Urinary bladder (tissue), 4 donors: Measurements from ENCODE around the gene TMEM132E. TPM values are rescaled to one million over a fixed set of nuclear protein-coding genes. Genes with fewer than 3 reads are reported as not detected.

Experiments used
- DNase-seq: peaks from one replicate; pipeline ENCODE4 v3.0.0-alpha.2; 2015; ENCODE audit errors: extremely low spot score
- H3K27ac ChIP-seq: one replicate; pipeline ENCODE4 v1.5.1; 2013; ENCODE audit warnings: low read depth, mild to moderate bottlenecking, moderate library complexity
- H3K36me3 ChIP-seq: one replicate; pipeline ENCODE4 v1.6.1; 2013; ENCODE audit warnings: mild to moderate bottlenecking, moderate library complexity; ENCODE audit not compliant: insufficient read depth
- H3K4me1 ChIP-seq: one replicate; pipeline ENCODE4 v1.6.1; 2013; ENCODE audit warnings: mild to moderate bottlenecking, moderate library complexity; ENCODE audit not compliant: insufficient read depth
- H3K4me3 ChIP-seq: one replicate; pipeline ENCODE4 v1.5.1; 2013; ENCODE audit warnings: low read depth, low read length
- WGBS: extraction: QIAGEN DNeasy Blood & Tissue Kit; methylation state at CpG from one replicate; pipeline ENCODE4 v1.1.7; 2013; 5-methylcytosine and 5-hydroxymethylcytosine counted together
- polyA plus RNA-seq: library from polyadenylated mRNA; stranded (reverse); fragments of 200-250 nt; gene quantifications from one replicate; pipeline ENCODE4 v1.2.3, GENCODE V29; 2013
- total RNA-seq: library from RNA; depleted of rRNA; stranded (reverse); fragments of >200 nt; gene quantifications from one replicate; pipeline ENCODE4 v1.2.3, GENCODE V29; 2014
- donor health status: healthy with polysubstance abuse.
- donor health status: healthy.

The TMEM132E gene
- total and polyA plus RNA-seq, 2 donors = 0.58 to 3.7 TPM

GRCh38 chr17:34579979-34580684 lies 750 bp downstream of the TMEM132E start:
- WGBS = under 1% methylated on average over 52 of the region's 52 CpGs
- no peak overlapping the region for H3K27ac ChIP-seq
- H3K36me3 ChIP-seq = no peaks in the 10 kb centered on the region
- no peak for DNase-seq
- H3K4me3 ChIP-seq = peak overlapping the region; percentile 48
- H3K4me1 ChIP-seq = peaks cover 4% of the 10 kb centered on the region

DNA sequence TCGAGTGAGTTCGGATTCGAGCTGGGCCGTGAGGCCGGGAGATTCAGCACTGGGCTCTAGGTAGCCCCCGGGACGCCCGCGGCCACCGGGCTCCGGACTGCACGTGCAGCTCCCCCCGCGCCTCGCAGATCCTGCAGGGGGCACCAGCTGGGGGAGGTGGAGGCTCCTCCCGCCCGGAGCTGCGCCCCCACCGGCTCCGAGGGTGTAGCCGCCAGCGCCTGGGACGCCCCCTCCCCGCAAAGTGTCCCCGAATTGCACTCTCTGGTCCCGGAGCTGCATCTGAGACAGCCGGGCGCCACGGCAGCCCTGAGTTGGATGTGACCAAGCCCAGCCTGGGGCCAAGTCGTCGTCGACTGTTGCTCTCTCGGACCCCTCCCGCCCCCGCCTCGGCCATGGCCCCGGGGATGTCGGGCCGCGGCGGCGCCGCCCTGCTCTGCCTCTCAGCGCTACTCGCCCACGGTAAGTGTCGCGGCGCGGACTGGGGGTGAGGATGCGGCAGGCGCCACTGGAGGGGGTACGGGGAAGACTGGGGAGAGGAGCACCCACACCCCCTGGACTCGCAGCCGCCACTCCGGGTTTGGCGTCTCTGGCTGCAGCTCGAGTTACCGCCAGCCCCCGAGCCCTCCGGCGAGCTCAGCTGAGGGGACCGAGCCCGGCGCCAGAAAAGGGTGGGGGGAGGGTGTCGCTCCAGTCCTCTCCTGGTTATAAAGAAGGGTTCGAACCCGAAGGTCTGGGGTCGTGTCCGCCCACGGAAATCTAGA lies 1.5 kb downstream of the TMEM132E start:
- no peak for DNase-seq
- WGBS = under 1% methylated on average over 71 of the region's 71 CpGs
- Histone ChIP-seq H3K4me1 (peaks cover 4% of the 10 kb centered on the region), H3K36me3 (no peaks in the 10 kb centered on the region), H3K27ac (no peak overlapping the region), H3K4me3 (peak overlapping the region; percentile 48)

DNA sequence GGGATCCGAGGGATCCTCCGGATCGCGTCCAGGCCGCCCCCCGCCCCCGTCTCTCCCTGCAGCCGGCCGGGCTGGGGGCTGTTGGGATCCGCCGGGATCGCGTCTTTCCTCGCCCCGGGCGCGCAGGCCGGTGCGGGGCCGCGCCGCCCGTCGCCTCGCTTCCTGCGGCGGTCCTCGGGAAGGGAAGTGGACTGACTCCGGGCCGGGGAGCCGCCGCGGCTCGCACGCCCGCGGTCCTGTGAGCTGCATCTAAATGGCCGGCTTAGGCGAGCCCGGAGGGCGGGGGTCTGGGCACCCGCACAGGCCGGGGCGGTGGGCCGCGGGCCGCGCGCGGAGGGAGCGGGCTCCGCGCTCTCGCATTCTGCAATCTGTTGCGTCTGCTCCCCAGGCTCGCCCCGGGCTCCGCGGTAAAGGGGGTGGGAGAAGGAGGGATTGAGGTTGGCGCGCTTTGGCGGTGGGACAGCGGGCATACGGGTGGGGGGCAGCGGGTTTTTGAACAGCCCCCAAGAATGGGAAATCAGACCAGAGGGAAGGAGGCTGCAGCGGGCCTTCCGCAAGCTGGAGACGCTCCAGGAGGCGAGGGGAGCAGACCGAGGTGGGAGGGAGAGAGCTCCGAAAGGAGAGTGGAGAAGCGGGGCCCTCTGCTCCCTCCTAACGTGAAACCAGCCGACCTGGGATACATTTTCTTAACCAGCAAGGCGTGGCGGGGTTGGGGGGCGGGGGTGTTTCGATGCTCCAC lies 2.2 kb downstream of the TMEM132E start:
- 1% methylated on average over 78 of the region's 78 CpGs for WGBS
- DNase-seq = no peak
- H3K27ac ChIP-seq = no peak overlapping the region

DNA sequence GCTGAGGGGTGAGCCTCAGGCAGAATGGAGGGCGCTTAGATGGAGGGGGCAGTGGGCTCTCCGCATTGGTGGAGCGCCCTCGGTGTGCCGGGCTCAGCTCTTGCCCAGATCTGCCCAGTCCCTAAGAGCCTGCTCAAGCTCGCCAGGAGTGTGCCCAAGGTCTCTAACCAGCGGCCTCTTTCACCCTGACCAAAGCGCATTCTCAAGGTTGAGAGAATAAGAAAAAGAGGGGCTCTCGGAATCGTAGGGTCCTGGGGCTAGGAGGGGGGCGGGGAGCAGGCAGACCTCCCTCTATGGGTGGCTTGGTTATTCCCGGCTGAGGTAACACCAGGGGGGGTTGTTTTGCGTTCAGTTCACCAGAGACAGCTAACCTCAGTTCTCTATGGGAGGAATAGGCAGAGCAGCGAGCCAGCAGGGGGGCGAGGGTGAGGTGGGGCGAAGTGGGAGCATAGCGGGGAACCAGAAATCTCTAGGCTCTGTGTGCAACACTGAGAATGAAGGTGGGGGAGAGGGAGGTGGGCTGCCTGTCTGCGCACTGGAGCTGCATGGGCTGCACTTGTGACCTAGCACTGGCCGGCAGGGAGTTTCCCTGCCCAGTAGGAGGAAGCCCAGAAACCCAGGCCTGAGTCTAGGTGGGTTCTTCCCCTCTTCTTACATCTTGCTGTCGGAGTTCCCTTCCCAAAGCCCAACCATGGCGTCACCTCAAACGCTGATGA lies 3.0 kb downstream of the TMEM132E start:
- no peak overlapping the region for H3K27ac ChIP-seq
- H3K4me3 ChIP-seq = no peak overlapping the region
- peaks cover 2% of the 10 kb centered on the region for H3K4me1 ChIP-seq
- WGBS = 25% methylated on average over 22 of the region's 22 CpGs
- H3K36me3 ChIP-seq = no peaks in the 10 kb centered on the region
- no peak for DNase-seq

More for the DNA sequence above, 2.2 kb downstream of the TMEM132E start:
- peaks cover 2% of the 10 kb centered on the region for H3K4me1 ChIP-seq
- H3K4me3 ChIP-seq = peak overlapping the region; percentile 48
- no peaks in the 10 kb centered on the region for H3K36me3 ChIP-seq

DNA sequence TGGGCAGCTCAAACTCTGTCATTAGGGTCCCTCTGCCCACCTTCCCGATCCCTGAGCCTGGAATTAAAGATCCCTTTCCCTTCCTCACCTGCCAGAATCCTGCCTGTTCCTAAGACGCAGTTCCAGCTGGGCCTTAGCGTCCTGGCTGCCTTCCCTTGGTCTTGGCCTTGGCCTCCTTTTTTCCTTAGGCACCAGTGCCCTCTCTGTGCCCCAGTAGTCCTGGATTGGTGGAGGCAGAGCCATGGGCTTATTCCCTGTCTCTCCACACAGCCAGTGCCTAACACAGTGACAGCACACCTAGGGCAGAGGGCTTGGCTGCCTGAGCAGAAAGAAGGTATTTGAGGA lies 3.5 kb downstream of the TMEM132E start:
- WGBS = 49% methylated on average over 3 of the region's 3 CpGs

GRCh38 chr17:34584805-34585416 lies 5.5 kb downstream of the TMEM132E start:
- 32% methylated on average over 12 of the region's 12 CpGs for WGBS

More for the DNA sequence above, 3.5 kb downstream of the TMEM132E start:
- Histone ChIP-seq H3K27ac (no peak overlapping the region), H3K36me3 (no peaks in the 10 kb centered on the region), H3K4me3 (no peak overlapping the region), H3K4me1 (peaks cover 2% of the 10 kb centered on the region)
- no peak for DNase-seq

GRCh38 chr17:34586346-34586846 lies 7.0 kb downstream of the TMEM132E start:
- Histone ChIP-seq H3K36me3 (no peaks in the 10 kb centered on the region), H3K4me1 (no peaks in the 10 kb centered on the region), H3K27ac (no peak overlapping the region), H3K4me3 (no peak overlapping the region)
- no peak for DNase-seq
- WGBS = 59% methylated on average over 3 of the region's 3 CpGs

More at GRCh38 chr17:34584805-34585416, 5.5 kb downstream of the TMEM132E start:
- no peaks in the 10 kb centered on the region for H3K36me3 ChIP-seq
- no peak overlapping the region for H3K4me3 ChIP-seq
- no peak overlapping the region for H3K27ac ChIP-seq
- peak; percentile 15 for DNase-seq
- H3K4me1 ChIP-seq = peaks cover 2% of the 10 kb centered on the region

GRCh38 chr17:34588266-34588665 lies 8.9 kb downstream of the TMEM132E start:
- Histone ChIP-seq H3K4me1 (no peaks in the 10 kb centered on the region), H3K27ac (no peak overlapping the region), H3K4me3 (no peak overlapping the region), H3K36me3 (no peaks in the 10 kb centered on the region)
- WGBS = 80% methylated on average over 6 of the region's 6 CpGs
- DNase-seq = no peak

DNA sequence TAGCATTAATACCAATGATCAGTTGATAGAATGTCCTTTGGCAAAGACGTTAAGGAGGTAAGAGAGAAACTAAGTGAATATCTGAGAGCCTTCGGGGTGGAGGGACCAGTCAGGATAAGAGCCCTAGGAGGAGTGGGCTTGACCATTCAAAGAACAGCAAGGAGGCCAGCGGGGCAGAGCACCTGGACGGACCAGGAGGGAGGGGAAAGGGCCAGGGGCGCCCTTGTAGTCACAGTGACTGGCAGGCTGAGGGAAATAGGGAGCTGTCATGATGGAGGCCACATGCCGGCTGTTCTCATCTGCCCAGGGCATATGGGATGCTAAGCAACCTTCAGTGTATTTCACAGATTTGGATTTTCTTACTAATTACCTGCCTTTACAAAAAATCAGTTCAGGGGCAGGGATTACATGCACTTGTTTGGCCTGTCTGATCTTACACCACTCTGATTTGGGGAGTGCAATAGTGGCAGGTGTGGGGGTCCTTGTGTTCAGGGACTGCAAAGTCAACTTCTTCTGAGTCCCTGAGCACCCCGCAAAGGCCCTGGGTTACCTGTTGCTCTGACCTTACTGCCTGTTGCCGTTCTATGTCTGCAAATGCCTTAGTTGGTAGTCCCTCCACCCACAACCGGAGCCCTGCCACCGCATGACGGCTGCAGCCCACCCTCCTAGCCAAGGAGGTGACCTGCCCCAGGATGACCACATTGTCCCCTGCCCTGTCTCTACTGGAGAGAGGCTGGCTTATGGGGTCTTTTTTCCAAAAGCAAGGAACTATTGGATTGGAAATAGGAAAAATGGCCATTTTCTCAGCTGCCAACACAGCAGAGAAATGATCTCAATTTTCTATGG lies 10.0 kb downstream of the TMEM132E start:
- Histone ChIP-seq H3K36me3 (no peaks in the 10 kb centered on the region), H3K27ac (no peak overlapping the region), H3K4me3 (no peak overlapping the region), H3K4me1 (no peaks in the 10 kb centered on the region)
- DNase-seq = no peak
- 77% methylated on average over 11 of the region's 11 CpGs for WGBS

DNA sequence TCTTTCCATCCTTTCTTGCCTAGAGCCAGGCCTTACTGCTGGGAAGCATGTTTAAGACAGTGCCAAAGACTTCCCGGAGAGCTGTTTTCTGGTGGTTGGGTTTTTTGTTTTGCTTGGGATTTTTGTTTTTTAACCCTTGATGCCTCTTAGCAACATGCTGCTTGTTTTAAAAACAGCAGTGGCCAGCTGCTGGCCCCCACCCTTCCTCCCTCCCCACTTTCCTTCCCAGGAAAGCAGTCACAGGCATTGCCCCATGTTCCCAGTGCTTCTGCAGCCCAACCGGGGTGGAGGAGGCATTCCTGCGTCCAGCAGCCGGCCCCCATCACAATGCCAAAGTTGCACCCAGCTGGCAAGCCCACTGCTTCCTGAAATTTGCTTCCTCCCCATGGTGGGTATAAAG lies 12.6 kb downstream of the TMEM132E start:
- Histone ChIP-seq H3K4me1 (no peaks in the 10 kb centered on the region), H3K27ac (no peak overlapping the region), H3K4me3 (no peak overlapping the region), H3K36me3 (no peaks in the 10 kb centered on the region)
- 33% methylated on average over 4 of the region's 4 CpGs for WGBS
- DNase-seq = no peak

DNA sequence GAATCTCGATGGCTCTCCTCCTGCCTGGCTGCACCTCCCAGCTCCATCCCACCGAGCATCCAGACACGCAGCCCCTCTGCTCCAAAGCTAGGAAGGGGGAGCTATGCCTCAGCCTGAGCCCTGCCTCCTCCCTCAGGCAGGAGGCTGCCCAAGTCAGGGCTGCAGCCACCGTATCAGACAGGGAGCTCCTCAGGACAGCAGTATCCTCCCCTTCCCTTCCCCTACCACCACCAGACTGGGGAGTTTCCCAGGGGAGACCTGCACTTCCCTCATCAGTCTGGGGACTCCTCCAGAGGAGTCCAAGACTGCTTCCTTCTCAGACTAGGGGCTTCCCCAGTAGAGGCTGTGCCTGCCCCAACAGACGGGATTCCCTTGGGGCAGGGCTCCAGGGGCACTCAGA lies 17.5 kb downstream of the TMEM132E start:
- Histone ChIP-seq H3K4me3 (no peak overlapping the region), H3K27ac (no peak overlapping the region), H3K36me3 (no peaks in the 10 kb centered on the region), H3K4me1 (no peaks in the 10 kb centered on the region)
- 32% methylated on average over 5 of the region's 5 CpGs for WGBS
- no peak for DNase-seq

- no peaks in the 10 kb centered on the region for H3K4me1 ChIP-seq
- no peak overlapping the region for H3K4me3 ChIP-seq
- H3K36me3 ChIP-seq = no peaks in the 10 kb centered on the region
- no peak for DNase-seq
- no peak overlapping the region for H3K27ac ChIP-seq
- 78% methylated on average over 2 of the region's 2 CpGs for WGBS
Measured at GRCh38 chr17:34598161-34598776, 18.9 kb downstream of the TMEM132E start.
